ENCODE measurements around the gene MYOD1.
A peak's percentile ranks its signal among the peaks of the same experiment; 100 is the strongest.

The MYOD1 gene

DNA sequence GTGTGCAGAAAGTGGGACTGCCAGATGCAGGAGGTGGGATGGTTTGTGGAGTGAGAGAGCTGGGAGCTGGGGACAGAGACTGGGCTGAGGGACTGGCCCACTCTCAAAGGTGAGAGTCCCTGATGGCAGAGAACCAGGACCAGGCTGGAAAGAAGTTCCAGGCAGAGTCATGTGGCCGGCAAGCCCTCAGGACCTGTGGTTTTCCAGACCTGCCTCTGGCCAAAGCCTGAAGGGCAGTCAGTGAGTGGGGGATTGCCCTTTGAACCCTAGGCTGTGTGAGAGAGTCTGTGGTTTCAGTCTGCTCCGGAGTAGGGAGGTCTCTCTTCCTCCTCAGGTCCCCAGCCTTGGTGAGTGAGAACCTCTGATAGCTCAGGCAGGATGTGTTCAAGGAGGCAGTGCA, 32.2 kb downstream of the MYOD1 start:
- no peak for DNase-seq

DNA sequence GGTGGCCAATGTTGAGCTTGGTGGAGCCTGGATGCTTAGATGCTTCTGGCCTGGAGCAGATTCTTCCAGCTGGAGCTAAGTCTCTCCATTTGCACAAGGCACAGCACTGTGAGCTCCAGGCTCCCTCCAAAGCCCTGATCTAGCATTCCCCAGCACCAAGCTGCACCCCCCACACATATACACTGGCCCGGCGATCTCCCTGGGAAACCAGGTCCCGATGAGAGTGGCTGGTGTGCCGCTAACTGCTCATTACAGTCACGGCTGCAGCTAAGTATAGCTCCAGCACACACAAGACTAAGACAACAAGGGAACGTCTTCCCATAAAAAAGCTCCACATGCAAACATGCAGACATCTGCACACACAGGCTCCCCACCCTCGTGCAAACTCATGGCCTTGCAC, 32.8 kb downstream of the MYOD1 start:
- DNase-seq = no peak

DNA sequence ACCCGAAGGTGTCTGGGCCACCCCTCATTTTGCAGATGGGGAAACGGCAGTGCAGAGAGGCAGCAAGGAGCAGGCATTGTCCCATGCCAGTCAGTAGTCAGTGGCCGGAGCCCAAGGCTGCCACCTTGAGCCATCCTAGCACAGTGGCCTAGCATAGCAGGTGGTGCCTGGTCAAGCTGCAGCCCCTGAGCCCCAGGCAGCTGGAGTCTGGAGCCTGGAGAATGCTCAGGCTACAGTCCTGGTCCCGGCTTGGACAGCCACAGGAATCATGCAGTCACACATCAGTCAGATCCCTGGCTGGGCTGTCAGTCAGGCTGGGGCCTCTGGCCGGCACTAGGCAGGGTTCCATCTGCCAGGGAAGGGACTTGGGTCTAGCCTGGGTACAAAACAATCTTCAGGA, 33.8 kb downstream of the MYOD1 start:
- DNase-seq = no peak

DNA sequence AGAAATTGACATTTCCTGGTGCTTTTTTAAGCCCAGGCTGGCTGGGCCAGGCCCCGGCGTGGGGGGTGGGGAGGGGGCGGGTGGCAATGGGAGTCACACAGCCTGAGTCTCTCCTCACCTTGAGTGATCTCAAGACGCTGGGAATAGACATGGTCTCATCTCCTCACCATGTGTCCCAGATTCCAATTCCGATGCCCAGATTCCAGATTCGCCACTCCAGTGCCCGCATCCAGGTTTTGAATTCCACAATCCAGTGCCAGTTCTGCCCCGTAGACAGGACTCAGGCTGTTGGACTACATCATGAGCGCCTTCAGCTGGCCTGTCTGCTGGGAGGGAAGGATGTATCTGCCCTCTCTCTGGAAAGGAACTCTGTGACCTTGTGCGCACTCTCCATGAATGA, 34.3 kb downstream of the MYOD1 start:
- no peak for DNase-seq

DNA sequence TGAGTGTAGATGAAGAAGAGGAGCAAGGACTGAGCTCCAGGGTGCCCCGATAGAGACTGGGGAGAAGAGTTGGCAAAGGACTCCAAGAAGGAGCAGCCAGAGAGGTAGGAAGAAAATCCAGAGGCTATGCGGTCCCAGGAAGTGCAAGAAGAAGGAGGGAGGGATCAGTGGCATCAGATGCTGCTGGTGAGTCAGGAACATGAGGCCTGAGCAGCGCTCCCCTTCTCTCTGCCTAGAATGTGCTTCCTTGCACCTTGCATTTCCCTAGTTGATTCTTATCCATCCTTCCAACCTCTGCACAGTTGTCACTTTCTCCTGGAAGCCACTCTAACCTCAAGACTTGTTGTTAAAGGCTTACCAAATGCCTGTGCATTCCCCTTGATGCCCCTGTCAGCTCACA, 36.5 kb downstream of the MYOD1 start:
- no peak for DNase-seq

DNA sequence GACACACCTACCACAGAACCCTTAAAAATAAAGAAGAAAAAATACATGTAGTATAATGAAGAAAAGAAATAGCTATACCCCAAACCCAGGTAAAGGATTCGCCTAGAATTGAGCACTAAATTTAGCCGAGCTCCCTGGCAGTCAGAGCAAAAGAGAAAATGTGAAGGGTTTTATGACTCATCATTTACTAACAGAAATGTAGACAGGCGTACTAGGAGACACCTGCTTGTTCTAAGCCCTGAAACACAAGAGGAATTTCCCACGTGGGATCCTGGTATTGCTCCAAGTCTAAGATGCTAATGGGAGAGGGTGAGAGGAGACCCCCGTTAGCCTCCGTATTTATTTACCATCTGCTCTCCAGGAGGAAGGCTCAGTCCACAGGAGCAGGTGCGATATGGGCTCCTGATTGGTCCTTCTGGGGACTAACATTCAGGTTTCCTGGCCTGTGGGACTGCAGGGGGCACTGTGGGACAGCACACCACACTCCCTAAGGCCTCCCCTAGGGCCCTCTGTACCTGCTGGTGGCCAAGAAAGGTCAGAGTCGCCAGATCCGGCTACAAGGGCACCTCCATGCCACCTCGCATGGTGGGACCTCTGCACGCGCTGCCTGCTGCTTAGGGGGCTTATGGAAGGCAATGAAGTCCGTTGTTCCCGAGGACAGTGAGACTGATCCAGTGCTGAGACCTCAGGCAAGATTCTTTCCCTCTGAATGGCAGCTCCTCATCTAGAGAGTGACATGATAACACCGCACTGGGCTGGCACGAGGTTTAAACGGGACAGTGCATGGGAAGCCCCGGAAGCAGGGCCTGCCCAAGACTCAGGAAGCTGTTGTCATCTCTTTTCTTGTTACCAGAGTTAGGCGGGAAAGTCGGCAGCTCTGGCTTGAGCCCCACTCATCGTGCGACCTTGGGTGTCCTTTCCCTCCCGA, 41.0 kb downstream of the MYOD1 start:
- DNase-seq = peak; percentile 70

DNA sequence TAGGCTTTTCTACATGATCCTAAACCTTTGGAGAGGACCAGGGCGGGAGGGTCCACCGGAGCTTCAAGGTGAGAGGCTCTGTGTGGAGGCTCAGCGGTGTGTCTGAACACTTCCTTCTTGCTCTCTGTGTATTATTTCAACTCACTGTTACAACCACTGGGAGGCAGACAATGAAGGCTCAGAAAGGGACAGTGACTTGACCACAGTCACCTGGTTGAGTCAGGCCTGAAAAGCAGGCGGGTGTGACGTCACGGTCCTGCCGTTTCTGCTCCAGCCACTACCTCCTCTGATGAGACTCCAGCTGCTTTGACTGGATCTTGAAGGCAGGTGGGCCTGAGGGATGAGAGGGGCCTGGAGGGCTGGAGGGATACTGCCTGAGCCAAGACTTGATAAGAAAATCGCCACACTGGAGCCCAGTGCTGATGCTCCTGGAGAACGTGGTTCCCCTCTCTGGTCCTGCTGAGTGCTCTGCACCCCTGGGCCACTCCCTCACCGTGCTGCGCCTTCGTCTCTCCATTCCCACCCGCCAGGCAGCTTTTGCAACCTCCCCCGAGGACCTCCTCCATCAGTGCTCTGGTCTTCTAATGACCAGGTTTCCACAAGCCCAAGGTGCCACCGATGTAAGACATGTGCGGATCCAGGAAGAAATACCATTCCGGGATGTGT, 43.1 kb downstream of the MYOD1 start:
- no peak for DNase-seq

DNA sequence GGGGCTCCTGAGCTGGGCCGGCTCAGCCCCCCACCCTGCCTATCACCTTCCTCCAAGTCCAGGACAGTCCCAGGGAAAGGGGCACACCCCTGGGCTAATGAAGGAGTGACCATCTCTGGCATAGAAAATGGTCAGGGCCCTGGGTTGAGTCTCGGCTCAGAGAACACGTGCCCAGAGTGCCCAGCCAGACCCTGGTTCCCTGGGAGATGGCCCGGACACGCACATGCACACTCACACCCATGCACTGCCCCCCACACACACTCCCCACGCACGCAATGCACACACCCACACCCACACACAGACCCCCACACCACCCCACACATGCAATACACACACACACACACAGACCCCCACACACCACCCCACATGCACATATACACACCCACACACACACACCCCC, 43.9 kb downstream of the MYOD1 start:
- DNase-seq = no peak

DNA sequence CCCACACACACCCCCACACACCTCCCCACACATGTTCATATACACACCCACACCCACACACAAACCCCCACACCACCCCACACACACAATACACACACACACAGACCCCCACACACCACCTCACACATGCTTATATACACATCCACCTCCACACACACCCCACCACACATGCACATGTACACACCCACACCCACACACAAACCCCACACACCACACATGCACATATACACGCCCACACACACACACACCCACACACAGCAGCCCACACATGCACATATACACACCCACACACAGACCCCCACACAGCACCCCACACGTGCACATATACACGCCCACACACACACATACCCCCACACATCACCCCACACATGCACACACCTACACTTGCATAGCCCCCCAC, 44.3 kb downstream of the MYOD1 start:
- DNase-seq = no peak

DNA sequence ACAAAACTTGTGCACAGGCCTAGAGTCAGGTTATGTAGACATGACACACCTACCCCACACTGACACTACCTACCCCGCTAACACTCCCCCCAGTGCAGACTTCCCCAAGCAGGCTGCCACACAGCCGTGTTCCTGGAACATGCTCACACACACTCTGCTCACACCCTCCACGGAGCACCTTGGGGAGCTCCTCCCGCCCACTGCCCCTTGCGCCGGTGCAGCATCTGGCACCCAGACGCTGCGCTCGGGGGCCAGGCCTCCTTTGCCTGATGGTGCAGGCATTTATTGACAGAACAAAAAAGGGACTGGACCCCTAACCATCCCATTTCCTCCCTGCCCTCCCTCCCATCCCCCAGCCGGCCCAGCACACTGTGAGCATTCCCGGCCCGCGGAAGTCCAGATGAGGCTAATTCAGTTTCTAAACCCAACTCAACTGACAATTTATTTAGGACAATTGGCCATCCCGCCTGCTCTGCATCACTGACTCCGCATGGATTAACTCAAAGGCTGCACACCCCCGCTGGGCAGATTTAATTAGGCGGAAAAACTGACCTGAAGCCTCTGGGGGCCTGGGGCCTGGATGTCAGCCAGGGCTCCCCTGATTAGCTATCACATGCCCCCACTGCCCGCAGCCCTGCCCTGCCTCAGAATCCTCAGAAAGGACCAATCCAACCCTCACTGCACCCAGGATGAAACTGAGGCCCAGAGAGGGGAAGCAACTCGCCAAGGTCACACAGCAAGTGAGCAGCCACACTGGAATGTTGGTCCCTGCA, 45.3 kb downstream of the MYOD1 start:
- no peak for DNase-seq

DNA sequence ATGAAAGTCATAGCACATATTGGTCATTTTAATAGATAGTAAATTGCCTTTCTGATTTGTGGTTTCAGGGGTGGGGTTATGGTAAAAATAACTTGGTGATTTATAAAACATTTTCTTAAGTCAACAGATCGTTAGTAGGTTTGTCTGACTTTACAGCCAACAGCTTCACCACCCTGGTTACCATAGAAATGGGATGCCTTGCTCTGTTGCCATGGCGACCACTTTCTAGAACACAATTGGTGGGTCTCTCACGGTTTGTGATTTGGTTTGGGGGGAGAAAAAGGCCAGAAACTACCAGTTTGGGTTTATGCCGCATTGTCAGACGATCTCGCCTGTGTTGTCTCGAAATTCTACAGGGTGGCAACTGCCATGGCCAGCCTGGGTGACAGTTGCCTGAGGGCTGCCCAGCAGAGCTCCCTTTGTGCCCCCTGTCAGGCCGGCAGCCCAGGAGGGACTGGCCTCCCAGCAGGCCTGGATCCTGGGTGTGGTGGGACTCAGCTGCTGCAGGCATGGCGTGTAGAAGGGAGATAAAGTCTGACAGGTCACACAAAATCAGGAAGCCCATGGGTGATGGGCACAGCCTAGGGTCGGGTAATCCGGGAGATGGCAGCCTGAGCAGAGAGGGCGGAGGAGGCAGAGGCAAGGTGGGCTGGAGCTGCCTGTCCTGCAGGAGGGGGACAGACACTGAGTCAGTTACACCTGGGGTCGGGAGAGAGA, 46.1 kb downstream of the MYOD1 start:
- no peak for DNase-seq

DNA sequence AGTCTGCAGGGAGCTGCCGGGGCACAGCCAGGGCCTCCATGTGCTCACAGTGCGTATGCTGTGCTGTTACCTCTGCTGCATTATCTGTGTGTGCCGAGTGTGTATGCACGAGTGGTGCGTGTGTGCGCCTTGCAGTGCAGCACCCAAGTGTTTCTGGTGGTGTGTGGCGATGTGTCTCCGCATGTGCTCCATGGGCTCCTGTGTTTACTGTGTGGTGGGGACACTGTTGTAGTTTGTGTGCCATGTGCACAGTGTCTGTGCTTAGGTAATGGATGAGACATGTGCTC, 46.6 kb downstream of the MYOD1 start:
- no peak for DNase-seq

DNA sequence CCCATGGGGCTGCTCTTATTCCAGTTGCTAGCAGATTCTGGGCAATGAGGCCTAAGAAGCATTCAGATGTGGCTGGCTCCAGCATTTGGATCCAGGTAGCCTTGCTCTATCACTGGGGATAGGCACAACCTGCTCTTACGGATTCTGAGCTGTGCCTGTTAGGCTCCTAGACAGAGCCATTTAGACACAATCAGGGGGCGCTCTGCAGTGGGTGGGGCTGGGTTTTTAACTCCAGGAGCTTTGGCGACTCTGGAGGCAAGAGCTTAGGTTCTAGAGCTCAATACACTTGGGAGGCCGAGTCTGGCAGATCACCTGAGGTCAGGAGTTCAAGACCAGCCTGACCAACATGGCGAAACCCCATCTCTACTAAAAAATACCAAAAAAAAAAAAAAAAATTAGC, 47.2 kb downstream of the MYOD1 start:
- no peak for DNase-seq

DNA sequence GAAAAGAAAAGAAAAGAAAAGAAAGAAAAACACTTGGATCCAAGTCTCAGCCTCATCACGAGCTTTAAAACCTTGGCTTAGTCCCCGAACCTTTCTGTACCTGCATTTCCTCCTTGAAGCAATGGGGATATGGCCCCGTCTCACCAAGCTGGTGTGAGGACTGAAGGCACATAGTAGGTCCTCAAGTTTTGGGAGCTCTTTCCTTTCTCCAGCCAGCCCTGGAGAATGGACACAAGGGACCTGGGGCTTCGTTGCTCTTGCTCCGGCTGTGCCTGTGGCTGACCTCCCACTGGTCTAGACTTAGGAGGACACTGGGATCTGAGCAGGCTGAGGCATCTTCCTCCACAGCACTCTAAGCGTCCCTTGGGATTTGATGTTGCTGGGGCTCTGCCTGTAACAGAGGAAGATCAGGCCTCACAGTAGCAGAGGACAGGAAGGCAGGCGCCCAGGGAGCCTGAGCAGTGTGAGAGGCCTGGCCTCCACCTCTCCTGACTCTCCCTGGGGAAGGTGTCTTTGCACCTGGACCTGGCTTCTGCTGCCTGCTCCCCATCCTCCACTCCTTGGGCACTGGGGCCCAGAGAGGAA, 48.0 kb downstream of the MYOD1 start:
- DNase-seq = no peak

DNA sequence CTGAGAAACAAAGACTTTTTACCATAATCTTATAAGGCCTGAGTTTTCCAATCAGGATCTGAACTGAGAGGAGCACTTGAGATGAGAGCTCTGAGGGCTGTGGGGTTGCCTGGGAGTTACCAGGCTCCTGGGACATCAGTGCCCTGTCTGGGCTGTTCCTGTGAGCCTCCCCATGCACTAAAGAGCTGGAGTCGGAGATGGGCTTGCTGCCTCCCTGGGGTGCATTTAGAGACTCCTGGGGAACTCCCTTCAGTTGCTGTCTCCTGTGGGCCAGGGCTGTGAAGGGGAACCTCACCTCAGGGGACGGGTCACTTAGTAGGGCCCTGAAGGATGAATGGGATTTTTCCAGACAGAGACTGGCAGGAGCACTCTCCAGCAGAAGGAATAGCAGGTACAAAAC, 48.5 kb downstream of the MYOD1 start:
- DNase-seq = no peak

DNA sequence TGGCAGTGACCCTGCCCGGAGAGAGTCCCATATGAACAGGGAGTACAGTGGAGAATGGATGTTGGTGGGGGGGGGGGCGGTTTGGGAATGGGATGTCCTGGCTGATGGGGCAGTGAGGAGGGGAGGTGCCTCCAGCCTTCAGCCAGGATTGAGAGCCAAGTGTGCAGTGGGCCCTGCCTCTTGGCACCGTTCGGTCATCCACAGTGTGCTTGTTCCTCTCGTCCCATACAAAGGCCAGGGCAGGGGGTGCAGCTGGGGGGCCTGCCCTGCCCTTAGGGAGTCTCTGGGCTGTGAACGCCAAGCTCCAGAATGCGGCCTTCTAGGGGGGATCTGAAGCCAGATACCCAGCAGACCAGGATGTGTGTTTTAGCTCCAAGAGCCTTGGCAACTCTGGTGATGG, 49.2 kb downstream of the MYOD1 start:
- DNase-seq = no peak

DNA sequence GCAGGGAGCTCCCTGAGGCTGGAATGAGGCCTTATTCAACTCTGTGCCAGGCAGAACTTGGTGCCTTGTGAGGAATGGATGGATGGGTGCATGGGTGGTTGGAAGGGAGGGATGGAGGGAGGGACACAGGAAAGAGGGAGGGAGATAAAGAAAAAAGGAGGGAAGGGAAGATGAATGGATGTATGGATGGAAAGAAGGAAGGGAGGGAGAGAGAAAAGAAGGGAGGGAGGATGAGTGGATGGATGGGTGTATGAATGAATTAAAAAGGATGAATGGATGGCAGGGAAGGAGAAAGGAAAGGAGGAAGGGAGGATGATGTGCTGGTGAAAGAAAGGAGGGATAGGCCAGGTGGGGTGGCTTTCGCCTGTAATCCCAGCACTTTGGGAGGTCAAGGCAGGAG, 49.8 kb downstream of the MYOD1 start:
- no peak for DNase-seq

DNA sequence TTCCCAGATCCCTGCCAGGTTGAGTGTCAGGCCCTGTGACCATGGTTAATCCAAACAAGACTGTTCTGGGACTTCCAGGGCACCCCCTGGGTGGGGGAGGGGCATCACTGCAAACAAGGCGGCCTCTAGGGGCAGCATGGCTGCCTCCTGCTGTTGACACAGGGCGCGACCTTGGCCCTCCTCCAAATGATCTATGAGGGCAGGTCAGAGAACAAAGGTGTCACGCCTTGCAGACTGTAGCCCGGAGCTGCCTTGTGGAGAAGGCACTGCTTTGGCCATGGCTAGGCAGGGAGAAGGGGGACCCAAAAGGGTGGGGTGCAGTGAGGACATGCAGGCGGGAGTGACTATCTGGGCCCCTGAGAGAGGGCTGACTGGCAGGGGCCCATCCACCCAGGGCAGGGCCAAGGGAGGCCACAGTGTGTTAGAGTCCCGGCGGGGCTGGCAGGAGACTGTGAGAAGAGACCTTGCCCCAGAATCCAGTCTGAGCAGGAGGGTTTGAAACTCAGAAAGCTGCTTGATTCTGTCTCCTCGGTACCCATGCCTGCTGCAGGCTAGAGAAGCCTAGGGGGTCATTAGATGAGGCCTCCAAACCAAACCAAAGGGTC, 50.8 kb downstream of the MYOD1 start:
- DNase-seq = no peak

DNA sequence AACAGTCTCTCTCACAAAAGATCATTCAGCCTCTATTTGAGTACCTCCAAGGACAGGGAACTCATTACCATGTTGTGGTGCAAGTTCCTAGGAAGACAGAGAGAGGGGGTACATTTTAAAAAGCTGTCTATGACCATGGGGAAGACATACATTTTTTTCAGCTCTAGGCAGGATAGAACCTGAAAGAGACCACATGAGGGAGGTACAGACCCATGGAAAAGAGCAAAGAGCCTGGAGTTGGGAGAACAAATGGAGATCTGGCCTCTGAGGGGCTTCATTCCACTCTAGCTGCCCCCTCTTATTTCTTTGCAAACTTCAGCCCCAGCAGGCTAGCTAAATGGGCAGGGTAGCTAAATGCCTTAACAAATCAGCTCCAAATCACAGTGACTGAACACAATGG, 51.5 kb downstream of the MYOD1 start:
- DNase-seq = no peak

DNA sequence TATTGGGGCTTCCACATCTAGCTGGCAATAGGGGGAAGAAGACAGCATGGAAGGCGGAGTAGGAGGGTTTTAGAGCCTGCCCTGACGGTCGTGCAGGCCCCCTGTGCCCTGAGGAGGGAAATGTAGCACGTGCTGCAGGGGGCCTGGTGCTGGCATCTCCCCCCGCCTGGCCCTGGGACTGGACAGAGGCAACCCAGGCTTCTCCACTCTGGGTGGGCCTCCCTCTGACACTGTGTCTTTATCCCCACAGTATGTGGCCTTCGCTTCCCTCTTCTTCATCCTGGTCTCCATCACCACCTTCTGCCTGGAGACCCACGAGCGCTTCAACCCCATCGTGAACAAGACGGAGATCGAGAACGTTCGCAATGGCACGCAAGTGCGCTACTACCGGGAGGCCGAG, 52.0 kb downstream of the MYOD1 start:
- no peak for DNase-seq
